ENCODE measurements around the gene KRTAP29-1. TPM values are rescaled to one million over a fixed set of nuclear protein-coding genes. Genes with fewer than 3 reads are reported as not detected.
"Not testable (repeated sequence)": the region's sequence is repeated elsewhere in the genome, so short reads cannot be mapped to it uniquely, and the experiment has no call there.

KRTAP29-1 gene
- total and polyA plus RNA-seq, 12 donors, result not detected

DNA sequence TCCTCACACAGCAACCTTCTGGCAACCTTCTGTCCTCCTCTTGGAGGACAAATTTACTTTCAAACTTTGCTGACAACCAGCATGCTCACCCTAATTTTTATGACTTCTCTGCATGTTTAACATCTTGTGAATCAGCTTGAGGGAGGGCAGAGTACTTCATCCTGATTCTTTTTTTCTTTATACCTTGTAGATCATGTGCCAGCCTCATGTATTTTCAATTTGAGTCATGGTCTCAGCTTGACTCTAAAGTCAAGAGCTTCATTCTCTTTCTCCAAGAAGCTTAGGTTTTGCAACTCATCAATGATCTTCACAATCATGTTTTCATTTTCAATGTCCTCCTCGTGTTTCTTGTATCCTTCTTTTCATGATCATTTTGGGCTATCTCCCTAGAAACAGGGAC lies 30.8 kb downstream of the KRTAP29-1 start:
- TF ChIP-seq, protein P1, sequence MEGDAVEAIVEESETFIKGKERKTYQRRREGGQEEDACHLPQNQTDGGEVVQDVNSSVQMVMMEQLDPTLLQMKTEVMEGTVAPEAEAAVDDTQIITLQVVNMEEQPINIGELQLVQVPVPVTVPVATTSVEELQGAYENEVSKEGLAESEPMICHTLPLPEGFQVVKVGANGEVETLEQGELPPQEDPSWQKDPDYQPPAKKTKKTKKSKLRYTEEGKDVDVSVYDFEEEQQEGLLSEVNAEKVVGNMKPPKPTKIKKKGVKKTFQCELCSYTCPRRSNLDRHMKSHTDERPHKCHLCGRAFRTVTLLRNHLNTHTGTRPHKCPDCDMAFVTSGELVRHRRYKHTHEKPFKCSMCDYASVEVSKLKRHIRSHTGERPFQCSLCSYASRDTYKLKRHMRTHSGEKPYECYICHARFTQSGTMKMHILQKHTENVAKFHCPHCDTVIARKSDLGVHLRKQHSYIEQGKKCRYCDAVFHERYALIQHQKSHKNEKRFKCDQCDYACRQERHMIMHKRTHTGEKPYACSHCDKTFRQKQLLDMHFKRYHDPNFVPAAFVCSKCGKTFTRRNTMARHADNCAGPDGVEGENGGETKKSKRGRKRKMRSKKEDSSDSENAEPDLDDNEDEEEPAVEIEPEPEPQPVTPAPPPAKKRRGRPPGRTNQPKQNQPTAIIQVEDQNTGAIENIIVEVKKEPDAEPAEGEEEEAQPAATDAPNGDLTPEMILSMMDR (IDR thresholded peaks at IDR 0.05), result no peak
- H3K27me3 ChIP-seq, result peaks cover 0 to 13% (median 5%) of the 10 kb centered on the region in 7 donors
- intact Hi-C loops (cut with DNase I), result no loop called here
- no peak for ATAC-seq
- no peak for DNase-seq
- 76% methylated on average over 1 of the region's 1 CpG; no CpG with 5 or more reads in 1 of the 2 donors for WGBS, 2 donors
- H3K36me3 ChIP-seq, result no peaks in the 10 kb centered on the region
- H3K27ac ChIP-seq, result no peak overlapping the region
- no peak overlapping the region for H3K4me3 ChIP-seq
- no peaks in the 10 kb centered on the region for H3K9me3 ChIP-seq
- H3K4me1 ChIP-seq, result no peaks in the 10 kb centered on the region

DNA sequence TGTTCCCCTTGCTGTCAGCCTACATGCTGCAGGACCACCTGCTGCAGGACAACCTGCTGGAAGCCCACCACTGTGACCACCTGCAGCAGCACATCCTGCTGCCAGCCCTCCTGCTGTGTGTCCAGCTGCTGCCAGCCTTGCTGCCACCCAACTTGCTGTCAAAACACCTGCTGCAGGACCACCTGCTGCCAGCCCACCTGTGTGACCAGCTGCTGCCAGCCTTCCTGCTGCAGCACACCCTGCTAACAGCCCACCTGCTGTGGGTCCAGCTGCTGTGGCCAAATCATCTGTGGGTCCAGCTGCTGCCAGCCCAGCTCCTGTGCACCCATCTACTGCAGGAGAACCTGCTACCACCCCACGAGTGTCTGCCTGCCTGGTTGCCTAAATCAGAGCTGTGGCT lies 31.3 kb downstream of the KRTAP29-1 start:
- H3K27ac ChIP-seq; H3K4me3 ChIP-seq; H3K9me3 ChIP-seq; DNase-seq; intact Hi-C loops (cut with DNase I); H3K4me1 ChIP-seq; H3K36me3 ChIP-seq; ATAC-seq: not testable (repeated sequence)
- WGBS, 2 donors, result 36% methylated on average over 1 of the region's 1 CpG; no CpG with 5 or more reads in 1 of the 2 donors
- H3K27me3 ChIP-seq, result peaks cover 0 to 13% (median 5%) of the 10 kb centered on the region in 7 donors

DNA sequence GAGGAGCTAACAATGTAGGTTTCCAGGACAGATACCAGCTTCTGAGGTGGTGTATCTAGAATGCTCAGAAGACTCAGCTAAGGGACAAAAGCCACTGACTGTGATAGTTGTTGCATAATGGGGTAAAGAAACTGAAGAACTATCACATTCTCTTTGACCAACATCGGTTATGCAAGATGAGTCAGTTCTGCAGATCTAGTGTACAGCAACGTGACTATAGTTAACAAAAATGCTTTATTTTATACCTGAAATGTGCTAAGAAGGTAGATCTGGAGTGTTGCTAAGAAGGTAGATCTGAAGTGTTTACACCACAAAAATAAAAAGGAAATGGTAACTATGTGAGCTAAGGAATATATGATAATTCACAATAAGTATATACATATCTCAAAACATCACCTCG lies 34.9 kb downstream of the KRTAP29-1 start:
- Histone ChIP-seq H3K36me3 (no peaks in the 10 kb centered on the region), H3K27me3 (peaks cover 0 to 21% (median 4%) of the 10 kb centered on the region in 7 donors), H3K4me1 (no peaks in the 10 kb centered on the region), H3K4me3 (no peak overlapping the region), H3K9me3 (no peaks in the 10 kb centered on the region), H3K27ac (no peak overlapping the region)
- WGBS, 2 donors, result 84% methylated on average over 3 of the region's 3 CpGs; no CpG with 5 or more reads in 1 of the 2 donors
- ATAC-seq (no peak), DNase-seq (no peak)
- TF ChIP-seq, protein P1 (IDR thresholded peaks at IDR 0.05), result no peak
- intact Hi-C loops (cut with DNase I), result no loop called here

DNA sequence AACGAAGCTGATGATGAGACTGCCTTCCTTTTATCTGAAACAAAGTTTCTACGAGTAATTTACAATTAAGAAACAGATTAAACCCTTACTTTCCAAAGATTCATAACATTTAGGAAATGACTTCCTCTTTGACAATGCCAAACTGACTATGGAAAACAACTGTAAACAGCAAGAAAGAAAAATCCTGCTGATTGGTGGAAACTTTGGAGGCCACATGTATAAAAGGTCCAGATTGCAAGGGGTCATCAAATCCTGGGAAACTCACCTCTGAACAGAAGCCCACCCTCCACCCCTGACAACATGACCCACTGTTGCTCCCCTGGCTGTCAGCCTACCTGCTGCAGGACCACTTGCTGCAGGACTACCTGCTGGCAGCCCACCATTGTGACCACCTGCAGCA lies 37.6 kb downstream of the KRTAP29-1 start, which contains the start of gene KRTAP9-6:
TSS of gene KRTAP9-6 (plus strand) at position 301 of the 400 bp plus-strand sequence. CDS start at position 301, 0 bp downstream.
- Histone ChIP-seq H3K9me3 (no peaks in the 10 kb centered on the region), H3K4me1 (no peaks in the 10 kb centered on the region), H3K27me3 (peaks cover 0 to 24% (median 11%) of the 10 kb centered on the region in 7 donors), H3K4me3 (no peak within 1 kb of the TSS), H3K27ac (no peak within 1 kb of the TSS), H3K36me3 (no peaks in the 10 kb centered on the region)
- WGBS, 2 donors, result 35 to 54% methylated on average over 2 of the region's 2 CpGs
- TF ChIP-seq, protein P1 (IDR thresholded peaks at IDR 0.05), result no peak
- DNase-seq, result no peak
- intact Hi-C loops (cut with DNase I), result no loop called here
- no peak for ATAC-seq

DNA sequence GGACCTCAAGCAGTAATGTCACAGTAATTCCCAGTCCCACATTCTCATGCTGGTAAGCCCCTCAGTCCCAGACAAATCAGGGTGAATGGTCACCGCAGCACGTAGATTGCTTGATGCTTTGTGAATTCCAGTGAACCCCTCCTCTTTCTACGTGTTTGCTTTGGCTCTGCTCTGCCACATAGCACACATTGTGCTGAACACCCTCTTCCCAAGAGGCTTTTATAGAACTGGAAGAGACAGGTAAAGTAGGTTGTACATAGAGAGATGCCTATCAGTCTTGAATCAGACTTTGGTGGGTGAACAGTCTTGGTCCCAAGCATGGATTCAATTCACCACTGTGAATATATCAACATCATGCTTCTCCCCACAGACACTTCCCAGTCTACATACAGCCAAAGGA lies 38.1 kb downstream of the KRTAP29-1 start:
- no peak overlapping the region for H3K4me3 ChIP-seq
- no peaks in the 10 kb centered on the region for H3K9me3 ChIP-seq
- DNase-seq (no peak), ATAC-seq (no peak)
- 78 to 85% methylated on average over 3 of the region's 3 CpGs for WGBS, 2 donors
- TF ChIP-seq, protein P1 (IDR thresholded peaks at IDR 0.05), result no peak
- H3K4me1 ChIP-seq, result no peaks in the 10 kb centered on the region
- intact Hi-C loops (cut with DNase I), result no loop called here
- peaks cover 0 to 29% (median 12%) of the 10 kb centered on the region in 7 donors for H3K27me3 ChIP-seq
- H3K36me3 ChIP-seq, result no peaks in the 10 kb centered on the region
- no peak overlapping the region for H3K27ac ChIP-seq
